IMR-90 (cell line): Measurements from ENCODE around the gene GAPVD1. TPM values are rescaled to one million over a fixed set of nuclear protein-coding genes. Genes with fewer than 3 reads are reported as not detected.

Experiments used
- ATAC-seq: fragments of 200-7000 bp; cut with Tn5 transposase; 2 replicates; pipeline ENCODE4 v1.9.1; 2020; ENCODE audit warnings: low read depth, mild to moderate bottlenecking, moderate library complexity
- BruUV-seq: library from RNA; stranded (reverse); fragments of 400-500 nt; replicated peaks from 2 replicates; lab custom pipeline; 2021; lab: Mats Ljungman, UMichigan
- CTCF ChIA-PET: fragments of 300-600 bp; formaldehyde crosslinking; extraction: SDS; loops from one replicate; lab custom pipeline; 2021; ENCODE audit warnings: antibody characterized with exemption; lab: Yijun Ruan, JAX
- POLR2A ChIA-PET: fragments of 300-600 bp; sonication (Branson Sonifier 250); formaldehyde crosslinking; loops from one replicate; lab custom pipeline; 2022; ENCODE audit warnings: antibody characterized with exemption; ENCODE audit not compliant: unreplicated experiment; lab: Charles Lee
- DNase-seq: peaks from one replicate; pipeline ENCODE4 v3.0.0; 2013
- H2AFZ ChIP-seq: replicated peaks from 2 replicates; pipeline ENCODE3; 2013; ENCODE audit warnings: low read length, mild to moderate bottlenecking; ENCODE audit not compliant: poor library complexity
- H2AK5ac ChIP-seq: 2 replicates; pipeline ENCODE4 v1.6.1; 2013; ENCODE audit warnings: low read depth, low read length, inconsistent platforms
- H2AK9ac ChIP-seq: replicated peaks from 2 replicates; pipeline ENCODE3; 2013; ENCODE audit warnings: mild to moderate bottlenecking, low read depth, low read length, moderate library complexity; ENCODE audit not compliant: poor library complexity
- H2BK120ac ChIP-seq: 2 replicates; pipeline ENCODE4 v1.6.1; 2013; ENCODE audit warnings: low read depth, low read length, inconsistent platforms
- H2BK15ac ChIP-seq: 3 replicates; pipeline ENCODE4 v1.6.1; 2013; ENCODE audit warnings: low read depth, low read length, inconsistent platforms
- H2BK20ac ChIP-seq: 2 replicates; pipeline ENCODE4 v1.6.1; 2013; ENCODE audit warnings: low read depth, mild to moderate bottlenecking, inconsistent platforms, low read length, moderate library complexity
- H2BK5ac ChIP-seq: 2 replicates; pipeline ENCODE4 v1.6.1; 2013; ENCODE audit warnings: mild to moderate bottlenecking, low read depth, low read length, inconsistent platforms; ENCODE audit not compliant: poor library complexity, severe bottlenecking
- H3K14ac ChIP-seq: replicated peaks from 2 replicates; pipeline ENCODE4 v1.6.1; 2013; ENCODE audit warnings: low read depth, low read length, inconsistent platforms
- H3K18ac ChIP-seq: 2 replicates; pipeline ENCODE4 v1.6.1; 2013; ENCODE audit warnings: low read depth, low read length, control low read depth
- H3K23ac ChIP-seq: 2 replicates; pipeline ENCODE4 v1.6.1; 2013; ENCODE audit warnings: low read depth, low read length, inconsistent platforms
- H3K27ac ChIP-seq: 2 replicates; pipeline ENCODE4 v1.5.1; 2013; ENCODE audit warnings: mild to moderate bottlenecking, control low read depth, low read length; ENCODE audit not compliant: insufficient read depth
- H3K27me3 ChIP-seq: 2 replicates; pipeline ENCODE4 v1.6.1; 2013; ENCODE audit warnings: low read length; ENCODE audit not compliant: control insufficient read depth, insufficient read depth
- H3K36me3 ChIP-seq: 2 replicates; pipeline ENCODE4 v1.6.1; 2013; ENCODE audit warnings: low read length, mixed read lengths; ENCODE audit not compliant: control insufficient read depth, insufficient read depth
- H3K4ac ChIP-seq: 2 replicates; pipeline ENCODE4 v1.6.1; 2013; ENCODE audit warnings: low read depth, low read length, inconsistent platforms
- H3K4me1 ChIP-seq: 2 replicates; pipeline ENCODE4 v1.6.1; 2013; ENCODE audit warnings: low read length, mixed read lengths; ENCODE audit not compliant: control insufficient read depth, insufficient read depth
- H3K4me2 ChIP-seq: 2 replicates; pipeline ENCODE4 v1.6.1; 2013; ENCODE audit warnings: low read depth, mild to moderate bottlenecking, control low read depth, low read length, moderate library complexity
- H3K4me3 ChIP-seq: 2 replicates; pipeline ENCODE4 v1.5.1; 2013; ENCODE audit warnings: low read depth, mild to moderate bottlenecking, control low read depth, low read length, moderate library complexity; ENCODE audit not compliant: insufficient read depth
- H3K56ac ChIP-seq: 2 replicates; pipeline ENCODE4 v1.6.1; 2013; ENCODE audit warnings: low read length, inconsistent platforms; ENCODE audit not compliant: insufficient read depth; ENCODE audit errors: extremely low read depth
- H3K79me1 ChIP-seq, 2 experiments: 2 replicates each; pipeline ENCODE4 v1.6.1; 2013; ENCODE audit warnings: low read length in 2 of 2, inconsistent platforms in 1 of 2, low read depth in 1 of 2
- H3K9ac ChIP-seq: 2 replicates; pipeline ENCODE4 v1.6.1; 2013; ENCODE audit warnings: low read depth, low read length, control low read depth
- H3K9me1 ChIP-seq: 2 replicates; pipeline ENCODE4 v1.6.1; 2013; ENCODE audit warnings: low read length, inconsistent platforms; ENCODE audit not compliant: insufficient read depth
- H3K9me3 ChIP-seq: 2 replicates; pipeline ENCODE4 v1.6.1; 2013; ENCODE audit warnings: low read length; ENCODE audit not compliant: control insufficient read depth, insufficient read depth
- H4K20me1 ChIP-seq: 2 replicates; pipeline ENCODE4 v1.6.1; 2013; ENCODE audit warnings: low read length, inconsistent platforms; ENCODE audit not compliant: insufficient read depth
- H4K5ac ChIP-seq: 2 replicates; pipeline ENCODE4 v1.6.1; 2013; ENCODE audit warnings: mild to moderate bottlenecking, low read depth, low read length, control low read depth
- H4K8ac ChIP-seq, 2 experiments: 2 replicates each; pipeline ENCODE4 v1.6.1; 2013; ENCODE audit warnings: low read depth in 2 of 2, low read length in 2 of 2, control low read depth in 1 of 2, inconsistent platforms in 1 of 2
- H4K91ac ChIP-seq: 2 replicates; pipeline ENCODE4 v1.6.1; 2013; ENCODE audit warnings: low read depth, low read length, inconsistent platforms; ENCODE audit not compliant: insufficient read depth
- CEBPB ChIP-seq: IDR thresholded peaks from 2 replicates; pipeline ENCODE4 v1.6.1; 2012; ENCODE audit warnings: low read depth, low read length, improper control_type of control experiment
- CHD1 ChIP-seq: IDR thresholded peaks from 2 replicates; pipeline ENCODE4 v1.6.1; 2012; ENCODE audit warnings: low read depth, low read length, improper control_type of control experiment
- MAFK ChIP-seq: IDR thresholded peaks from 2 replicates; pipeline ENCODE4 v1.6.1; 2012; ENCODE audit warnings: low read depth, low read length, improper control_type of control experiment
- MXI1 ChIP-seq: IDR thresholded peaks from 2 replicates; pipeline ENCODE4 v1.6.1; 2012; ENCODE audit warnings: low read depth, mild to moderate bottlenecking, low read length, moderate library complexity, borderline replicate concordance
- RFX5 ChIP-seq: IDR thresholded peaks from 2 replicates; pipeline ENCODE4 v1.8.0; 2012; ENCODE audit warnings: low read depth, mild to moderate bottlenecking, low read length, moderate library complexity
- WGBS, 2 experiments: methylation state at CpG; one replicate each; pipeline versions ENCODE4 v1.1.5 to v1.1.7; 2013; ENCODE audit warnings: missing lambda C conversion rate in 2 of 2; ENCODE audit not compliant: insufficient read length in 1 of 2; ENCODE audit errors: extremely low coverage in 2 of 2; 5-methylcytosine and 5-hydroxymethylcytosine counted together
- dilution Hi-C: fragments of 300-500 bp; cut with HindIII; formaldehyde crosslinking; loops from one replicate; pipeline ENCODE4 v1.14.3; 2018; ENCODE audit warnings: low sequenced_read_pairs; ENCODE audit not compliant: unreplicated experiment
- in situ Hi-C: fragments of 300-500 bp; cut with MboI; formaldehyde crosslinking; loops from 3 replicates; pipeline ENCODE4 v1.14.3; 2019; ENCODE audit warnings: low sequenced_read_pairs, inconsistent platforms, mixed read lengths
- intact Hi-C: fragments of 100-400 bp; cut with micrococcal nuclease; formaldehyde crosslinking; loops from 2 replicates; pipeline ENCODE4 v1.10.0; 2022
- polyA plus RNA-seq, 3 experiments: library from polyadenylated mRNA; depleted of rRNA; stranded (reverse); fragments of >200 nt; gene quantifications; 2 replicates each; pipeline ENCODE4 v1.2.3, GENCODE V29; 2012; ENCODE audit warnings: low replicate concordance in 1 of 3
- total RNA-seq: library from RNA; depleted of rRNA; stranded (reverse); fragments of >200 nt; gene quantifications from 2 replicates; pipeline ENCODE4 v1.2.3, GENCODE V29; 2012

The GAPVD1 gene
- total and polyA plus RNA-seq, 2 of the 4 experiments (the other 2 are of a cell fraction), result 13.8 to 50.9 TPM

- TF ChIP-seq CHD1 (no peak), RFX5 (no peak), CEBPB (no peak)
Measured at GRCh38 chr9:125239631-125240597, 21.7 kb upstream of the GAPVD1 start (continued).

- Histone ChIP-seq H3K4me3 (peak overlapping the region; percentile 80), H2BK5ac (peak overlapping the region; percentile 52), H3K14ac (peak overlapping the region; percentile 99), H2AK9ac (peak overlapping the region; percentile 97), H4K8ac (peak overlapping the region; percentile 67 to 72; a peak in 2 of 4 replicates), H3K27ac (peak overlapping the region; percentile 81), H4K91ac (peak overlapping the region; percentile 86), H2BK20ac (no peak overlapping the region), H3K27me3 (no peaks in the 10 kb centered on the region), H3K56ac (peak overlapping the region; percentile 77), H3K4me2 (peak overlapping the region; percentile 76), H3K9ac (peak overlapping the region; percentile 94), H4K20me1 (peaks cover 54% of the 10 kb centered on the region), H2AFZ (peak overlapping the region; percentile 93), H3K9me3 (no peaks in the 10 kb centered on the region), H4K5ac (no peak overlapping the region), H3K36me3 (peaks cover 28% of the 10 kb centered on the region), H2BK120ac (peak overlapping the region; percentile 12; the same call in 1 of the 2 replicates), H2BK15ac (peak overlapping the region; percentile 20; the same call in 1 of the 3 replicates), H3K23ac (peak overlapping the region; percentile 93), H2AK5ac (peak overlapping the region; percentile 97), H3K4me1 (peaks cover 4% of the 10 kb centered on the region), H3K79me1 (peaks cover 4 to 36% of the 10 kb centered on the region in 2 experiments; a peak in 3 of 4 replicates), H3K18ac (0 out of 2 replicates have a peak overlapping the region, but pooled peaks have one; percentile 1), H3K4ac (peak overlapping the region; percentile 88), H3K9me1 (no peaks in the 10 kb centered on the region; the same call in 1 of the 2 replicates)
- 4% methylated on average over 17 of the region's 33 CpGs; no CpG with 5 or more reads in 1 of the 2 experiments for WGBS, 2 experiments
- POLR2A ChIA-PET, result interaction anchor here (1.0 to 1.3 kb wide), 2 partner anchors 27 to 101 kb away, joined by 3 read pairs; no protein-coding TSS in a partner anchor
- CTCF ChIA-PET, result no interaction called here
- no peak for DNase-seq
- in situ Hi-C loops (no loop called here), intact Hi-C loops (no loop called here), dilution Hi-C loops (no loop called here)
- peak; percentile 88 for TF ChIP-seq MXI1
- TF ChIP-seq MAFK, result no peak
- ATAC-seq, result no peak
- BruUV-seq, result no TSS peak
Measured at GRCh38 chr9:125240649-125240999, 21.0 kb upstream of the GAPVD1 start.
